ENCODE measurements around the gene JMJD4.

JMJD4 gene

DNA sequence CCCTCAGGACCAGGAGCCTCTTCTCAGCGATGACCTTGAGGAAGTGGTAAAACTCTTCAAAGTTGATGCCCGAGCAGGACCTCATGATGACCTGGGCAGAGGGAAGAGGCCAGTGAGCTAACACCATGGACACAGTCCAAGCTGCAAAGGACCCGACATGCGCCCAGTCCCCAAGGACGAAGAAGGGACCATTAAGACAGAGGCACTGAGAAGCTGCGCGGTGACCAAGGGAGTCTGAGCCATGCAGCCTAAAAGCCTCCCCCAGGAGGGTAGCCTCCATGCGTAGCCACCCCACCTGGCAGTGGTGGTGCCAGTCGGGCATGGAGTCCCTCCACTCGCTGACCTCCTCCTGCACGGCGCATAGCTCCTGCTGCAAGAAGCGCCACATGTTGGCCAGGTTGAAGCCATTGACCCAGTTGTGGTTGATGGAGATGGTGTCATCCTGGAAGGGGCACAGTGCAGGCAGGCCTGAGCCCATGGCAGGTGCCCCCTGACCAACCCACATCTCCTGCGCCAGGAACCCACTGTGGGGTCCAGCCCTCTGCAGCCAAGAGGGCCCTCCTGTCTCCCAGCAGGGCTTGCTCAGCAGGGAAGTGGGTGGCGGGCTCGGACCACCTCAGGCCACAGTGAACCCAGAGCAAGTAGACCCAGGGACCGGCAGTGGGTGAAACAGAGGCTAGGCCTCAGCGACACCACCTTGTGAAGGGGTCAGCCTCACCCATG, 2.4 kb downstream of the JMJD4 start:
- peak overlapping the region; percentile 92 for H3K4me3 Mint-ChIP-seq
- no peak for DNase-seq (ENCODE audit: low spot score in 2 of 2)
- H3K27ac Mint-ChIP-seq = peak overlapping the region; percentile 52
- no peaks in the 10 kb centered on the region for H3K9me3 Mint-ChIP-seq
- peaks cover 65% of the 10 kb centered on the region for H3K36me3 Mint-ChIP-seq
- peaks cover 72% of the 10 kb centered on the region for H3K4me1 Mint-ChIP-seq
- ATAC-seq = no peak

GRCh38 chr1:227731696-227732585, 3.2 kb downstream of the JMJD4 start:
- Mint-ChIP-seq H3K4me1 (peaks cover 65% of the 10 kb centered on the region), H3K9me3 (no peaks in the 10 kb centered on the region), H3K27ac (no peak overlapping the region), H3K36me3 (peaks cover 60% of the 10 kb centered on the region), H3K4me3 (no peak overlapping the region)
- ATAC-seq = no peak
- no peak for DNase-seq (ENCODE audit: low spot score in 2 of 2)

- Mint-ChIP-seq H3K27ac (no peak overlapping the region), H3K9me3 (no peaks in the 10 kb centered on the region), H3K4me1 (peaks cover 58% of the 10 kb centered on the region), H3K4me3 (no peak overlapping the region), H3K36me3 (peaks cover 60% of the 10 kb centered on the region)
- no peak for ATAC-seq
- no peak for DNase-seq (ENCODE audit: low spot score in 2 of 2)
Measured at GRCh38 chr1:227731241-227731677, 3.8 kb downstream of the JMJD4 start.

GRCh38 chr1:227730630-227731151, 4.4 kb downstream of the JMJD4 start:
- peak overlapping the region; percentile 20 for H3K27ac Mint-ChIP-seq
- DNase-seq (ENCODE audit: low spot score in 2 of 2) (no peak), ATAC-seq (no peak)
- H3K4me3 Mint-ChIP-seq = no peak overlapping the region
- peaks cover 55% of the 10 kb centered on the region for H3K36me3 Mint-ChIP-seq
- H3K4me1 Mint-ChIP-seq = peaks cover 53% of the 10 kb centered on the region
- H3K9me3 Mint-ChIP-seq = no peaks in the 10 kb centered on the region

- Mint-ChIP-seq H3K36me3 (peaks cover 49% of the 10 kb centered on the region), H3K27ac (peak overlapping the region; percentile 20), H3K9me3 (no peaks in the 10 kb centered on the region), H3K4me1 (peaks cover 50% of the 10 kb centered on the region), H3K4me3 (peak overlapping the region; percentile 81)
- ATAC-seq (peak; percentile 5), DNase-seq (ENCODE audit: low spot score in 2 of 2) (no peak)
Measured at GRCh38 chr1:227729881-227730629, 5.0 kb downstream of the JMJD4 start.

DNA sequence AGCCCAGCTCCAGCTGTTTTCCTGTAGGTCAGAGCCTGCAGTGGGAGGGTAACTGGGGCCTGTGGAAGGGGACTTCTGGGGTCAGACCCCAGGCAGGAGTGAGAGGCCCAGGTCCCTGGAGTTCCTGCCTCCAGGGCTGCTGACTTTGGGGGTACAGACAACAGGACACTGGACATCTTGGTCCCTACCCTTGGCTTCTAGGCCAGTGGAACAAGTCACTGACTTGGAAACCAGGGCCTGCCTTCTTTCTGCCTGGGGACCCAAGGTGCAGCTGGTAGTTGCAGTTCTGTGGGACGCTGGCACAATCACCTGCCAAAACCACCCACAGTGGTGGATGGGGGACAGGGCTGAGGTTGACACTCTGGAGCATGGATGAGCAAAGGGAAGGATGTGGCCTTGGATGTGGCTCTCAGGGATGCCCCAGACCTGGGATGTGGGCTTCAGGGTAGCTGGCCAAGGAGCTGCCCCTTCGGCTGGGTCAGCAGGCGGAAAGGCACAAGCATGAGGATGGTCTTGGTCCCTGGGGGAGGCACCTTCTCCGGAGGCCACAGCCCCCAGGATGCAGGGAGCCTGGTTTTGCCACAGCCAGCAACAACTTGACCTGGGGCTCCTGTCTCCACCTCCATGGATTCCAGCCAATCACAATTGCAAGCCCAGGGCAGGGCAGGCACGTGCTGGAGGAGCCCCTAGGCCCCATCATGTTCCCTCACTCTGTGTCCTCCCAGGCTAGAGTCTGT, 5.8 kb downstream of the JMJD4 start:
- Mint-ChIP-seq H3K4me3 (peak overlapping the region; percentile 81), H3K9me3 (no peaks in the 10 kb centered on the region), H3K27ac (peak overlapping the region; percentile 86), H3K36me3 (peaks cover 42% of the 10 kb centered on the region), H3K4me1 (peaks cover 47% of the 10 kb centered on the region)
- ATAC-seq (no peak), DNase-seq (ENCODE audit: low spot score in 2 of 2) (no peak)

DNA sequence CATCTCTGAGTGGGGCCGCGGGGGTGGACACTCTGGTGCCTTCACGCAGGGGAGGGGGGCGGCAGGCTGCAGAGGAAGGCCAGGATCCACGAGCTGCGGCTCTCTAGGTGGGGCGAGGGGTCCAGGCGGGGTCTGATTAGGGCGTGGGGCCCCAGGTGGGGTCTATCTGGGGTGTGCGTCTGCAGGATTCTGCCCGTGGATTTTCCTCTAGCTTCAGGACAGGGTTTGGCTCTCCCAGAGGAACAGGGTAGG, 6.3 kb downstream of the JMJD4 start:
- peaks cover 37% of the 10 kb centered on the region for H3K36me3 Mint-ChIP-seq
- peaks cover 42% of the 10 kb centered on the region for H3K4me1 Mint-ChIP-seq
- H3K27ac Mint-ChIP-seq = peak overlapping the region; percentile 86
- ATAC-seq = peak; percentile 1
- H3K9me3 Mint-ChIP-seq = no peaks in the 10 kb centered on the region
- peak overlapping the region; percentile 81 for H3K4me3 Mint-ChIP-seq
- no peak for DNase-seq (ENCODE audit: low spot score in 2 of 2)

- Mint-ChIP-seq H3K27ac (peak overlapping the region; percentile 86), H3K4me3 (peak overlapping the region; percentile 81), H3K4me1 (peaks cover 36% of the 10 kb centered on the region), H3K9me3 (no peaks in the 10 kb centered on the region), H3K36me3 (peaks cover 31% of the 10 kb centered on the region)
- ATAC-seq (peak; percentile 72), DNase-seq (ENCODE audit: low spot score in 2 of 2) (no peak)
Measured at GRCh38 chr1:227728059-227728891, 6.8 kb downstream of the JMJD4 start.

DNA sequence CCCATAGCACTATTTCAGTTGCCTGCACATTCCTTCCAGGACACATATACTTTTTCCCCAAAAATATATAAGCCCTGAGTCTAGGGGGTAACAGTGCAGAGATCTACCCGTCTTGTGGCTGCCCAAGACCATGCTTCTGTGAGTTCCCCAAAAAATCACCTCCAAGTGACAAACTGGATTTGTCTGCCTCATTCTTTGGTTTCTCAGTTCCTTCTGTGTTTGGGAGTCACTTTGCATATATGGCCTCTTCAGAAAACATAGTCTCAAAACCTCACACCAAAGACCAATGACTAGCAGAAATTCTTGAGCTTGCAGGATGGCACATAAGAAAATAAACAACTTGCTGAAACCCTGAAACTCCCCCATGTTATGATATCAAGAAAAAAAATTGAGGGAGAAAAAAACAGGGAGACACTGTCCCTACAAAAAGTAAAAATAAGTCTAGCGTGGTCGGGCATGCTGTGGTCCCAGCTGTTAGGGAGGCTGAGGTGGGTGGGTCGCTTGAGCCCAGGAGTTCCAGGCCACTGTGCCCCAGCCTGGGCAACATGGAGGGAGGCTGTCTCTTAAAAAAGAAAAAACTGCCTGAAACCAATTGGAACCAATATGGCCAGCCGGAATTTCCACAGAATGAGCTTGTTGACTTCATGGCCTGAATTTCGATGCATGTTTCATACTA, 8.0 kb downstream of the JMJD4 start:
- no peak for DNase-seq (ENCODE audit: low spot score in 2 of 2)
- Mint-ChIP-seq H3K4me3 (no peak overlapping the region), H3K9me3 (peaks cover 5% of the 10 kb centered on the region), H3K36me3 (peaks cover 19% of the 10 kb centered on the region), H3K27ac (no peak overlapping the region), H3K4me1 (peaks cover 26% of the 10 kb centered on the region)
- no peak for ATAC-seq

GRCh38 chr1:227726318-227726717, 8.8 kb downstream of the JMJD4 start:
- ATAC-seq (no peak), DNase-seq (ENCODE audit: low spot score in 2 of 2) (no peak)
- Mint-ChIP-seq H3K4me3 (no peak overlapping the region), H3K9me3 (peaks cover 9% of the 10 kb centered on the region), H3K27ac (no peak overlapping the region), H3K36me3 (peaks cover 15% of the 10 kb centered on the region), H3K4me1 (peaks cover 26% of the 10 kb centered on the region)

DNA sequence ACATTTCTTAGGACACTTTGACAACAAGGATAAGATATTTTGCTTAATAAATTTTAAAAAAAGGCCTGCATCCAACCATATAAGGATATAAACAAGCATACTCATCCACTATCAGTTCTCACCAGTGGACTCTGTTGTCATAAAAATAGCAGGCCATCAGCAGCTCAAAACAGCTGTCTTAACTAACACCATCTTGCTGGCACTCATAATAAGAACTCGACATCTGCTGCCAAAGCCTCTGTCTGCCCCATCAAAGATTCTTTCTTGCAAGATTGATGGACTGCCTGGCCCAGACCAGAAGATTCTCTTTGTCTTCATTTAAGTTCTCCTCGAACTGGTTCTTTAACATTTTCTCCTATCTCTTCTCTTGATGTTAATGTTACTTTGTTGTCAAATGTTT, 10.1 kb downstream of the JMJD4 start:
- peaks cover 15% of the 10 kb centered on the region for H3K36me3 Mint-ChIP-seq
- H3K4me3 Mint-ChIP-seq = no peak overlapping the region
- peaks cover 17% of the 10 kb centered on the region for H3K9me3 Mint-ChIP-seq

DNA sequence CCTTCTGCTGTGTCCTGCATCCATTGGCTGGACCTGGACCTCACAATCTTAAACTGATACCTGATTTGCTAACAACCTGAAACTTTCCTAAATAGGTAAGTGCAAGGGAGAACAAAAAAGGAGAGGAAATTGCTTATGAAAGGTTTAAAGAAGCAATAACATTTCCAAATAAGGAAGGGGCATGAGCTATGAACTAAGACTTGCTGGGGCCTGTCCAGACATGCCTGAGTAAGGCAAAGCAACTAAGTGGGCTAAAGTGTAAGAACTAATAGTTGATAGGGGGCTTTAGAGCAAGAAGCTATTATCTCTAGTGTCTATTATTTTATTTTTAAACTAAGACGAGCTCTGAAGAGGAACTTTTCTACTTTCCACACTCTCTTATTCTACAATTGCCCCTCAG, 11.6 kb downstream of the JMJD4 start:
- Mint-ChIP-seq H3K27ac (no peak overlapping the region), H3K9me3 (peaks cover 29% of the 10 kb centered on the region), H3K36me3 (peaks cover 8% of the 10 kb centered on the region), H3K4me3 (no peak overlapping the region), H3K4me1 (peaks cover 9% of the 10 kb centered on the region)
- DNase-seq (ENCODE audit: low spot score in 2 of 2) (no peak), ATAC-seq (no peak)

More for the DNA sequence above, 10.1 kb downstream of the JMJD4 start:
- DNase-seq (ENCODE audit: low spot score in 2 of 2) (no peak), ATAC-seq (no peak)
- Mint-ChIP-seq H3K4me1 (peaks cover 20% of the 10 kb centered on the region), H3K27ac (no peak overlapping the region)

- ATAC-seq = no peak
- H3K4me1 Mint-ChIP-seq = no peaks in the 10 kb centered on the region
- H3K4me3 Mint-ChIP-seq = no peak overlapping the region
- no peaks in the 10 kb centered on the region for H3K36me3 Mint-ChIP-seq
- H3K9me3 Mint-ChIP-seq = peaks cover 44% of the 10 kb centered on the region
- no peak overlapping the region for H3K27ac Mint-ChIP-seq
- no peak for DNase-seq (ENCODE audit: low spot score in 2 of 2)
Measured at GRCh38 chr1:227718932-227719331, 16.2 kb downstream of the JMJD4 start.

DNA sequence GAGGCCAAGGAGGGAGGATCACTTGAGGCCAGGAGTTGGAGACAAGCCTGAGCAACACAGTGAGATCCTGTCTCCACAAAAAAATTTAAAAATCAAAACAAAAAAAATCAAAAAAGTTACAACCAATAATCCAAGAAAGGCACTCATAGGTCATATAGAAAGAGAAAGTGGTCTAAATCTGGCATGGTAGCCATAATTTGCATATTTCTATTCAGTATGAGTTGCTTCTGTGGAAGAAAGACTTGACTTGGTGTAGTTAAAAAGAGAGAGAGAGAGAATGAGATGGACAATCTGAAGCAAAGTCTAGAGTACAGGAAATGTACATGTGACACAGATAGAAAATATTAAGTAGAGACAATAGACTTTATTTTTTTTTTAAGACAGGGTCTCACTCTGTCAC, 22.5 kb downstream of the JMJD4 start:
- Mint-ChIP-seq H3K36me3 (no peaks in the 10 kb centered on the region), H3K4me3 (no peak overlapping the region), H3K4me1 (peaks cover 8% of the 10 kb centered on the region), H3K27ac (no peak overlapping the region), H3K9me3 (peaks cover 19% of the 10 kb centered on the region)
- ATAC-seq (no peak), DNase-seq (ENCODE audit: low spot score in 2 of 2) (no peak)

Data from stimulated activated effector memory CD8-positive, alpha-beta T cell treated with anti-CD3 and anti-CD28 coated beads, Interleukin-12 subunit alpha, Interleukin-12 subunit beta, amount 100 ng/mL, for 72 hours (primary cell).